HepG2 (cell line): Measurements from ENCODE around the gene TRAK1. TPM values are rescaled to one million over a fixed set of nuclear protein-coding genes. Genes with fewer than 3 reads are reported as not detected.

Experiments used
- BHLHE40 ChIP-seq: IDR thresholded peaks from 2 replicates; pipeline ENCODE4 v1.6.1; 2011; ENCODE audit warnings: low read length, improper control_type of control experiment
- FOXA1 ChIP-seq, 2 experiments: fragments of 450-650 bp in 1 of 2; sonication (generic) in 1 of 2; formaldehyde crosslinking in 1 of 2; IDR thresholded peaks; 2 replicates each; pipeline versions ENCODE4 v1.4.0 to v1.6.1; 2016 to 2020; ENCODE audit warnings: missing genetic modification reagents in 1 of 2
- GATA4 ChIP-seq: sonication (generic); IDR thresholded peaks from 2 replicates; pipeline ENCODE4 v1.6.1; 2016; ENCODE audit warnings: antibody characterized with exemption, low read depth, borderline replicate concordance
- GZF1 ChIP-seq: sonication (generic); formaldehyde crosslinking; IDR thresholded peaks from 2 replicates; pipeline ENCODE4 v1.5.1; 2020; ENCODE audit warnings: mild to moderate bottlenecking, missing genetic modification reagents
- HDAC6 ChIP-seq: fragments of 200-600 bp; sonication (generic); IDR thresholded peaks from 2 replicates; pipeline ENCODE4 v1.7.0; 2017; ENCODE audit warnings: mild to moderate bottlenecking, antibody characterized with exemption, low read length, low read depth
- HMGA1 ChIP-seq: sonication (generic); formaldehyde crosslinking; conservative IDR thresholded peaks from 2 replicates; pipeline ENCODE4 v1.4.0; 2020; ENCODE audit warnings: missing genetic modification reagents
- HNF4A ChIP-seq: sonication (generic); formaldehyde crosslinking; IDR thresholded peaks from 2 replicates; pipeline ENCODE4 v1.4.0; 2020; ENCODE audit warnings: missing genetic modification reagents
- KMT2A ChIP-seq: sonication (generic); formaldehyde crosslinking; IDR thresholded peaks from 2 replicates; pipeline ENCODE4 v1.4.0; 2020; ENCODE audit warnings: missing genetic modification reagents
- NRL ChIP-seq: sonication (generic); formaldehyde crosslinking; IDR thresholded peaks from 2 replicates; pipeline ENCODE4 v1.5.0; 2020; ENCODE audit warnings: missing genetic modification reagents, mild to moderate bottlenecking, moderate library complexity, borderline replicate concordance
- PLRG1 ChIP-seq: fragments of 450-650 bp; conservative IDR thresholded peaks from 2 replicates; pipeline ENCODE4 v1.6.1; 2016
- PPARG ChIP-seq: conservative IDR thresholded peaks from 2 replicates; pipeline ENCODE4 v1.6.1; 2016; ENCODE audit warnings: missing biosample characterization, missing genetic modification reagents
- RFX3 ChIP-seq: IDR thresholded peaks from 2 replicates; pipeline ENCODE4 v1.6.1; 2016; ENCODE audit warnings: missing biosample characterization, missing genetic modification reagents
- RFX5 ChIP-seq: IDR thresholded peaks from 2 replicates; pipeline ENCODE4 v1.6.1; 2011; ENCODE audit warnings: low read depth, low read length, improper control_type of control experiment
- SOX13 ChIP-seq, 3 experiments: fragments of 450-650 bp in 1 of 3; sonication (generic) in 1 of 3; formaldehyde crosslinking in 1 of 3; IDR thresholded peaks in 2 of 3; conservative IDR thresholded peaks in 1 of 3; 2 replicates each; pipeline versions ENCODE4 v1.5.0 to v1.6.1; 2016 to 2020; ENCODE audit warnings: antibody characterized with exemption in 1 of 3, mild to moderate bottlenecking in 1 of 3, missing compliant biosample characterization in 1 of 3, missing genetic modification reagents in 1 of 3, moderate library complexity in 1 of 3
- TARDBP ChIP-seq: sonication (generic); formaldehyde crosslinking; IDR thresholded peaks from 2 replicates; pipeline ENCODE4 v1.8.0; 2022; ENCODE audit warnings: mild to moderate bottlenecking, missing genetic modification reagents
- ZBTB37 ChIP-seq: sonication (generic); formaldehyde crosslinking; IDR thresholded peaks from 2 replicates; pipeline ENCODE4 v1.4.0; 2020; ENCODE audit warnings: mild to moderate bottlenecking, missing genetic modification reagents
- ZBTB7B ChIP-seq: sonication (generic); formaldehyde crosslinking; IDR thresholded peaks from 2 replicates; pipeline ENCODE4 v1.4.0; 2020; ENCODE audit warnings: missing genetic modification reagents
- ZFP37 ChIP-seq: sonication (generic); formaldehyde crosslinking; IDR thresholded peaks from 2 replicates; pipeline ENCODE4 v1.4.0; 2020; ENCODE audit warnings: missing genetic modification reagents, borderline replicate concordance
- ZNF205 ChIP-seq: IDR thresholded peaks from 2 replicates; pipeline ENCODE4 v1.6.1; 2018; ENCODE audit warnings: missing biosample characterization, missing genetic modification reagents
- ZNF33A ChIP-seq: sonication (generic); formaldehyde crosslinking; IDR thresholded peaks from 2 replicates; pipeline ENCODE4 v1.5.1; 2020; ENCODE audit warnings: missing genetic modification reagents, mild to moderate bottlenecking, moderate library complexity, borderline replicate concordance
- ZNF446 ChIP-seq: sonication (generic); formaldehyde crosslinking; IDR thresholded peaks from 2 replicates; pipeline ENCODE4 v1.5.0; 2020; ENCODE audit warnings: mild to moderate bottlenecking, missing genetic modification reagents
- ZNF564 ChIP-seq: sonication (generic); formaldehyde crosslinking; IDR thresholded peaks from 2 replicates; pipeline ENCODE4 v1.8.1; 2023; ENCODE audit warnings: mild to moderate bottlenecking, missing genetic modification reagents
- ZNF614 ChIP-seq: IDR thresholded peaks from 2 replicates; pipeline ENCODE4 v1.6.1; 2018; ENCODE audit warnings: missing biosample characterization, missing genetic modification reagents, inconsistent platforms, borderline replicate concordance
- ZNF710 ChIP-seq: sonication (generic); formaldehyde crosslinking; IDR thresholded peaks from 2 replicates; pipeline ENCODE4 v1.5.0; 2020; ENCODE audit warnings: mild to moderate bottlenecking, missing genetic modification reagents, borderline replicate concordance
- polyA plus RNA-seq, 8 experiments: library from polyadenylated mRNA; depleted of rRNA in 3 of 8; stranded (reverse) in 7 of 8; unstranded in 1 of 8; fragments of >200 nt; fragmentation: Illumina TruSeq in 4 of 8; extraction: Trizol in 4 of 8; gene quantifications; 2 replicates each; pipeline versions ENCODE4 v1.2.1 to v1.2.3, GENCODE V29; 2011 to 2016; ENCODE audit warnings: low read depth in 4 of 8, missing spikeins in 1 of 8, mixed read lengths in 1 of 8; ENCODE audit not compliant: insufficient read depth in 1 of 8
- total RNA-seq, 5 experiments: library from RNA; depleted of rRNA; stranded (reverse); fragments of >200 nt; fragmentation: Illumina TruSeq; extraction: Trizol; gene quantifications; 2 replicates each; pipeline ENCODE4 v1.2.3, GENCODE V29; 2016; ENCODE audit warnings: low read depth in 1 of 5
- TF ChIP-seq, protein P1 (sequence below): sonication (generic); formaldehyde crosslinking; IDR thresholded peaks from 2 replicates; pipeline ENCODE4 v1.8.0; 2022; ENCODE audit warnings: mild to moderate bottlenecking, missing genetic modification reagents, moderate library complexity
- TF ChIP-seq, protein P2 (sequence below): sonication (generic); formaldehyde crosslinking; IDR thresholded peaks from 2 replicates; pipeline ENCODE4 v1.8.1; 2023; ENCODE audit warnings: missing genetic modification reagents, mild to moderate bottlenecking, borderline replicate concordance
- TF ChIP-seq, protein P3 (sequence below): sonication (generic); formaldehyde crosslinking; IDR thresholded peaks from 2 replicates; pipeline ENCODE4 v1.4.0; 2020; ENCODE audit warnings: missing genetic modification reagents, borderline replicate concordance

Gene TRAK1
- total and polyA plus RNA-seq, 2 of the 13 experiments (the other 11 are each of a cell fraction or from before 2014, with no cell fraction given), result 20.5 to 46.6 TPM

- TF ChIP-seq ZNF710 (no peak), ZBTB37 (no peak), PPARG (CRISPR knock-in tag) (peak; percentile 92), NRL (no peak), ZNF446 (no peak), ZNF564 (CRISPR knock-in tag) (no peak), ZNF205 (CRISPR knock-in tag) (no peak), RFX5 (no peak), TARDBP (CRISPR knock-in tag) (no peak; the same call in 1 of the 2 replicates), PLRG1 (no peak), GATA4 (no peak), HDAC6 (no peak), HMGA1 (CRISPR knock-in tag) (no peak), SOX13 (IDR thresholded peaks at IDR 0.05) (no peak), SOX13 (CRISPR knock-in tag; conservative IDR thresholded peaks at IDR 0.05 in 1 of 2, IDR thresholded peaks at IDR 0.05 in 1 of 2) (peak in 1 of 2 experiments; percentile 62; a peak in 2 of 4 replicates), ZNF33A (no peak), HNF4A (CRISPR knock-in tag) (no peak), FOXA1 (IDR thresholded peaks at IDR 0.05) (no peak), FOXA1 (CRISPR knock-in tag; IDR thresholded peaks at IDR 0.05) (peak; percentile 60), ZBTB7B (CRISPR knock-in tag) (no peak), RFX3 (CRISPR knock-in tag) (no peak), BHLHE40 (no peak), GZF1 (CRISPR knock-in tag) (no peak), ZNF614 (CRISPR knock-in tag) (no peak), ZFP37 (CRISPR knock-in tag) (no peak), KMT2A (CRISPR knock-in tag) (no peak)
- TF ChIP-seq, protein P1, sequence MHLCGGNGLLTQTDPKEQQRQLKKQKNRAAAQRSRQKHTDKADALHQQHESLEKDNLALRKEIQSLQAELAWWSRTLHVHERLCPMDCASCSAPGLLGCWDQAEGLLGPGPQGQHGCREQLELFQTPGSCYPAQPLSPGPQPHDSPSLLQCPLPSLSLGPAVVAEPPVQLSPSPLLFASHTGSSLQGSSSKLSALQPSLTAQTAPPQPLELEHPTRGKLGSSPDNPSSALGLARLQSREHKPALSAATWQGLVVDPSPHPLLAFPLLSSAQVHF (CRISPR knock-in tag), result no peak
- TF ChIP-seq, protein P2, sequence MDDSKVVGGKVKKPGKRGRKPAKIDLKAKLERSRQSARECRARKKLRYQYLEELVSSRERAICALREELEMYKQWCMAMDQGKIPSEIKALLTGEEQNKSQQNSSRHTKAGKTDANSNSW (CRISPR knock-in tag), result no peak
- TF ChIP-seq, protein P3, sequence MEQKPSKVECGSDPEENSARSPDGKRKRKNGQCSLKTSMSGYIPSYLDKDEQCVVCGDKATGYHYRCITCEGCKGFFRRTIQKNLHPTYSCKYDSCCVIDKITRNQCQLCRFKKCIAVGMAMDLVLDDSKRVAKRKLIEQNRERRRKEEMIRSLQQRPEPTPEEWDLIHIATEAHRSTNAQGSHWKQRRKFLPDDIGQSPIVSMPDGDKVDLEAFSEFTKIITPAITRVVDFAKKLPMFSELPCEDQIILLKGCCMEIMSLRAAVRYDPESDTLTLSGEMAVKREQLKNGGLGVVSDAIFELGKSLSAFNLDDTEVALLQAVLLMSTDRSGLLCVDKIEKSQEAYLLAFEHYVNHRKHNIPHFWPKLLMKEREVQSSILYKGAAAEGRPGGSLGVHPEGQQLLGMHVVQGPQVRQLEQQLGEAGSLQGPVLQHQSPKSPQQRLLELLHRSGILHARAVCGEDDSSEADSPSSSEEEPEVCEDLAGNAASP (CRISPR knock-in tag), result no peak
Measured at GRCh38 chr3:42162462-42162861, 71.3 kb downstream of the TRAK1 start (continued).
